Cardiac muscle cell (in vitro differentiated cells and primary cell): ENCODE data around the gene CHST11. TPM values are rescaled to one million over a fixed set of nuclear protein-coding genes. Genes with fewer than 3 reads are reported as not detected.
"Not testable (repeated sequence)": the region's sequence is repeated elsewhere in the genome, so short reads cannot be mapped to it uniquely, and the experiment has no call there.

Experiments used
- DNase-seq, 2 donors: peaks; one replicate each; pipeline versions ENCODE4 v3.0.0 to v3.0.0-alpha.2; 2010 to 2017; ENCODE audit warnings: low read depth in 1 of 2, low spot score in 1 of 2
- H3K27ac ChIP-seq: fragments of 200-600 bp; sonication (generic); 2 replicates; pipeline ENCODE4 v1.5.1; 2016
- H3K27me3 ChIP-seq: fragments of 200-600 bp; sonication (generic); 2 replicates; pipeline ENCODE4 v1.6.0; 2016; ENCODE audit warnings: control low read depth
- H3K36me3 ChIP-seq: fragments of 200-600 bp; sonication (generic); 2 replicates; pipeline ENCODE4 v1.5.1; 2016; ENCODE audit warnings: control low read depth
- H3K4me1 ChIP-seq: fragments of 200-600 bp; sonication (generic); 2 replicates; pipeline ENCODE4 v1.8.1; 2017; ENCODE audit warnings: low read depth, mild to moderate bottlenecking, mixed run types
- H3K4me3 ChIP-seq: fragments of 200-600 bp; sonication (generic); 2 replicates; pipeline ENCODE4 v1.5.1; 2016; ENCODE audit warnings: mild to moderate bottlenecking
- H3K9me3 ChIP-seq: fragments of 200-600 bp; sonication (generic); 2 replicates; pipeline ENCODE4 v1.5.1; 2017; ENCODE audit warnings: low read depth, mild to moderate bottlenecking, control low read depth
- CTCF ChIP-seq: IDR thresholded peaks from 2 replicates; pipeline ENCODE4 v1.5.1; 2012; ENCODE audit warnings: low read depth, mild to moderate bottlenecking, low read length
- polyA plus RNA-seq: library from polyadenylated mRNA; unstranded; fragments of >200 nt; fragmentation: Nextera tagmentation; extraction: Ambion mirVana; gene quantifications from 2 replicates; pipeline ENCODE4 v1.2.1, GENCODE V29; 2016
- total RNA-seq: library from RNA; depleted of rRNA; stranded (reverse); fragments of >200 nt; gene quantifications from 2 replicates; pipeline ENCODE4 v1.2.3, GENCODE V29; 2016

The CHST11 gene
- total and polyA plus RNA-seq, 2 experiments from 2014 or later = 24.2 to 39.8 TPM

- Histone ChIP-seq H3K27ac (no peak overlapping the region), H3K27me3 (no peaks in the 10 kb centered on the region), H3K9me3 (no peaks in the 10 kb centered on the region), H3K4me1 (no peaks in the 10 kb centered on the region), H3K36me3 (no peaks in the 10 kb centered on the region), H3K4me3 (no peak overlapping the region)
- TF ChIP-seq CTCF = no peak
- peak in 1 of 2 donors; percentile 64 for DNase-seq
Observed at GRCh38 chr12:104805186-104805585, 348.4 kb downstream of the CHST11 start.

- not testable (repeated sequence) for DNase-seq, H3K27ac ChIP-seq, H3K36me3 ChIP-seq, H3K27me3 ChIP-seq, H3K4me1 ChIP-seq, H3K9me3 ChIP-seq, H3K4me3 ChIP-seq
Observed at GRCh38 chr12:104806194-104806593, 349.4 kb downstream of the CHST11 start.

GRCh38 chr12:104809251-104809650 lies 352.5 kb downstream of the CHST11 start:
- no peak for DNase-seq
- no peaks in the 10 kb centered on the region for H3K36me3 ChIP-seq
- no peaks in the 10 kb centered on the region for H3K4me1 ChIP-seq
- H3K9me3 ChIP-seq = no peaks in the 10 kb centered on the region
- no peak overlapping the region for H3K4me3 ChIP-seq
- no peak for TF ChIP-seq CTCF
- H3K27ac ChIP-seq = no peak overlapping the region
- H3K27me3 ChIP-seq = no peaks in the 10 kb centered on the region

DNA sequence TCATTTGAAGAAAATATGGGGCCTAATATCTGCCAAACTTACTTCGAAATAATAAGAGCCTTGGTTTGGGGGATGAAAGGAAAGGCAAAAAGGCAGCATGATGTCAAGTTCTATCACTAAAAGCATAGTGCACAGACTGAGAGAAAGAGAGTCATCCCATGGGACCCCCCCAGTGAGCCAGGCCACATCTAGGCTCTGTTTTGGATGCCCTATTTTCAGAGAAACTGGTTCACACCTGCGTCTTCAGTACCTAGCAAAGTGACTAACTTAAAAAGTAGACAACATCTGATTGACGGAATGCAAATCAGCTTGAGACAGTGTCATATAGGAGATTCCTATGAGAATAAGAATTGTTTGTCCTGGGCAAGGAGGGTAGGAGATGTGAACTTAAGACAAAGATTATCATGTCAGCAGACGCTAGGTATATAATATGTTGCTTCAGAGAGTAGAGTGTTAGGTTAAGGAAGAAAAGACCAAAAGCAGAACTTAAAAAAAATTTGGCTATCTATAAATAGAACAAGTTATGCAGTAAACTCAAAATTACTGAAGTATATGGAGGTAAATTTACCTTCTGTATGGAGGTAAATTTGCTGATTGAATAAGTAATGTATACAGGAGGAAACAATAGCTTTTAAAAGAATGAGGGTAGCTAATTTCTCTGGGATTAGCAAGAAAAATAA lies 353.1 kb downstream of the CHST11 start:
- H3K9me3 ChIP-seq = no peaks in the 10 kb centered on the region

More for the DNA sequence above, 353.1 kb downstream of the CHST11 start:
- H3K4me1 ChIP-seq = no peaks in the 10 kb centered on the region
- H3K27me3 ChIP-seq = no peaks in the 10 kb centered on the region
- no peaks in the 10 kb centered on the region for H3K36me3 ChIP-seq
- H3K27ac ChIP-seq = no peak overlapping the region
- TF ChIP-seq CTCF = no peak
- no peak for DNase-seq
- H3K4me3 ChIP-seq = no peak overlapping the region

Other genes starting within 250 kb of the CHST11 start
- gene TXNRD1, start 241.2 kb upstream of the CHST11 start, total RNA-seq = 55.5 and 74.9 TPM in 2 replicates
- gene TXNRD1, start 241.2 kb upstream of the CHST11 start, polyA plus RNA-seq = 43.5 and 48.3 TPM in 2 replicates
- 1.8 and 3.3 TPM in 2 replicates for gene EID3, start 153.2 kb upstream of the CHST11 start, total RNA-seq
- 2.7 and 3.0 TPM in 2 replicates for gene EID3, start 153.2 kb upstream of the CHST11 start, polyA plus RNA-seq